SK-N-SH (cell line): Measurements from ENCODE around the gene TUBB3. TPM values are rescaled to one million over a fixed set of nuclear protein-coding genes. Genes with fewer than 3 reads are reported as not detected.

Experiments used
- CTCF ChIA-PET: fragments of 300-600, 350-600 bp; formaldehyde crosslinking; extraction: SDS; loops from one replicate; lab custom pipeline; 2021; lab: Yijun Ruan, JAX
- POLR2A ChIA-PET: fragments of 350-600 bp; sonication (Branson Sonifier 250); formaldehyde crosslinking; extraction: SDS; loops from one replicate; lab custom pipeline; 2020; ENCODE audit warnings: antibody characterized with exemption, inconsistent platforms; lab: Yijun Ruan, JAX
- DNase-seq: peaks from one replicate; pipeline ENCODE4 v3.0.0; 2012
- H2AFZ ChIP-seq: fragments of 200-600 bp; sonication (generic); 2 replicates; pipeline ENCODE4 v1.8.1; 2016; ENCODE audit warnings: antibody characterized with exemption, mild to moderate bottlenecking, low read depth
- H3F3A ChIP-seq: fragments of 200-600 bp; sonication (generic); replicated peaks from 2 replicates; pipeline ENCODE3; 2016; ENCODE audit warnings: antibody characterized with exemption, mild to moderate bottlenecking; ENCODE audit not compliant: insufficient read depth
- H3K27ac ChIP-seq, 2 experiments: fragments of 200-500 bp in 1 of 2; fragments of 200-600 bp in 1 of 2; sonication (Bioruptor generic) in 1 of 2; sonication (generic), shearing (Covaris generic) in 1 of 2; 2 replicates each; pipeline versions ENCODE4 v1.5.1 to v1.6.1; 2014 to 2016; ENCODE audit warnings: low read depth in 2 of 2, inconsistent platforms in 1 of 2, low read length in 1 of 2, mild to moderate bottlenecking in 1 of 2, mixed read lengths in 1 of 2
- H3K27me3 ChIP-seq: fragments of 200-600 bp; sonication (generic), shearing (Covaris generic); 2 replicates; pipeline ENCODE4 v1.6.1; 2016; ENCODE audit warnings: mixed run types; ENCODE audit not compliant: insufficient read depth
- H3K36me3 ChIP-seq, 2 experiments: fragments of 200-500 bp in 1 of 2; fragments of 200-600 bp in 1 of 2; sonication (Bioruptor generic) in 1 of 2; sonication (generic) in 1 of 2; replicated peaks in 1 of 2; 2 replicates each; pipeline versions ENCODE3 to v1.5.1; 2014 to 2016; ENCODE audit warnings: low read length in 1 of 2, mild to moderate bottlenecking in 1 of 2; ENCODE audit not compliant: insufficient read depth in 2 of 2, control insufficient read depth in 1 of 2
- H3K4me1 ChIP-seq, 2 experiments: fragments of 200-500 bp in 1 of 2; fragments of 200-600 bp in 1 of 2; sonication (Bioruptor generic) in 1 of 2; sonication (generic), shearing (Covaris generic) in 1 of 2; 2 replicates each; pipeline versions ENCODE4 v1.5.1 to v1.6.1; 2014 to 2016; ENCODE audit warnings: low read depth in 1 of 2, low read length in 1 of 2, mixed run types in 1 of 2; ENCODE audit not compliant: insufficient read depth in 2 of 2, control insufficient read depth in 1 of 2
- H3K4me2 ChIP-seq: fragments of 200-600 bp; sonication (generic), shearing (Covaris generic); 2 replicates; pipeline ENCODE4 v1.6.1; 2017; ENCODE audit warnings: mixed run types
- H3K4me3 ChIP-seq, 2 experiments: fragments of 200-500 bp in 1 of 2; fragments of 200-600 bp in 1 of 2; sonication (Bioruptor generic) in 1 of 2; sonication (generic), shearing (Covaris generic) in 1 of 2; 2 replicates each; pipeline versions ENCODE4 v1.5.1 to v1.8.1; 2014 to 2016; ENCODE audit warnings: low read depth in 2 of 2, inconsistent platforms in 1 of 2, low read length in 1 of 2, mild to moderate bottlenecking in 1 of 2, mixed read lengths in 1 of 2, moderate library complexity in 1 of 2
- H3K79me2 ChIP-seq: fragments of 200-600 bp; sonication (generic); 2 replicates; pipeline ENCODE4 v1.8.1; 2017; ENCODE audit warnings: mild to moderate bottlenecking; ENCODE audit not compliant: insufficient read depth
- H3K9ac ChIP-seq: fragments of 200-600 bp; sonication (generic); 2 replicates; pipeline ENCODE4 v1.6.1; 2017; ENCODE audit warnings: mixed run types
- H3K9me2 ChIP-seq: fragments of 200-600 bp; sonication (generic); 2 replicates; pipeline ENCODE4 v1.6.1; 2017; ENCODE audit warnings: mixed run types
- H3K9me3 ChIP-seq: fragments of 200-600 bp; sonication (generic); 2 replicates; pipeline ENCODE4 v1.6.1; 2017; ENCODE audit warnings: mixed run types, mild to moderate bottlenecking, moderate library complexity
- H4K20me1 ChIP-seq: fragments of 200-600 bp; sonication (generic); 2 replicates; pipeline ENCODE4 v1.6.1; 2017; ENCODE audit warnings: mild to moderate bottlenecking, mixed run types; ENCODE audit not compliant: insufficient read depth
- ELF1 ChIP-seq: IDR thresholded peaks from 2 replicates; pipeline ENCODE4 v1.4.0; 2012
- EP300 ChIP-seq, 2 experiments: IDR thresholded peaks; 2 replicates each; pipeline versions ENCODE4 v1.4.0 to v1.6.1; 2012; ENCODE audit warnings: borderline replicate concordance in 1 of 2, low read depth in 1 of 2, low read length in 1 of 2
- FOXJ3 ChIP-seq: sonication (generic); formaldehyde crosslinking; IDR thresholded peaks from 2 replicates; pipeline ENCODE4 v1.5.1; 2020; ENCODE audit warnings: mild to moderate bottlenecking, missing genetic modification reagents
- GABPA ChIP-seq: IDR thresholded peaks from 2 replicates; pipeline ENCODE4 v1.4.0; 2012; ENCODE audit warnings: low read depth, mild to moderate bottlenecking
- GATA2 ChIP-seq: sonication (generic); formaldehyde crosslinking; IDR thresholded peaks from 2 replicates; pipeline ENCODE4 v1.5.0; 2020; ENCODE audit warnings: mild to moderate bottlenecking, missing genetic modification reagents
- MAX ChIP-seq: IDR thresholded peaks from 2 replicates; pipeline ENCODE4 v1.4.0; 2012; ENCODE audit warnings: low read depth
- NFIC ChIP-seq: IDR thresholded peaks from 2 replicates; pipeline ENCODE4 v1.4.0; 2012; ENCODE audit warnings: borderline replicate concordance
- NRF1 ChIP-seq: IDR thresholded peaks from 2 replicates; pipeline ENCODE4 v1.6.1; 2012; ENCODE audit warnings: low read depth, mild to moderate bottlenecking, low read length
- TCF12 ChIP-seq: IDR thresholded peaks from 2 replicates; pipeline ENCODE4 v1.4.0; 2012
- WGBS: methylation state at CpG from one replicate; pipeline ENCODE4 v1.1.6; 2017; ENCODE audit warnings: low lambda C conversion rate; 5-methylcytosine and 5-hydroxymethylcytosine counted together
- polyA plus RNA-seq, 3 experiments: library from polyadenylated mRNA; depleted of rRNA; stranded (reverse); fragments of >200 nt; gene quantifications; 2 replicates each; pipeline ENCODE4 v1.2.3, GENCODE V29; 2012
- TF ChIP-seq, protein P1 (sequence below): IDR thresholded peaks from 2 replicates; pipeline ENCODE4 v1.4.0; 2012; ENCODE audit warnings: low read depth, borderline replicate concordance
- TF ChIP-seq, protein P2 (sequence below): fragments of 150-350 bp; IDR thresholded peaks from 2 replicates; pipeline ENCODE4 v1.6.1; 2016; ENCODE audit warnings: mild to moderate bottlenecking, low read depth, low read length
- TF ChIP-seq, protein P3 (sequence below): IDR thresholded peaks from 2 replicates; pipeline ENCODE4 v1.4.0; 2012; ENCODE audit warnings: low read depth, borderline replicate concordance

TUBB3 gene
- polyA plus RNA-seq, 1 of the 3 experiments (the other 2 are of a cell fraction) = 428 TPM

- WGBS = 96% methylated on average over 9 of the region's 9 CpGs
- Histone ChIP-seq H3K4me1 (no peaks in the 10 kb centered on the region), H4K20me1 (0 out of 2 replicates have a peak, but pooled peaks cover 18% of the 10 kb centered on the region), H2AFZ (no peak overlapping the region), H3K4me3 (no peak overlapping the region), H3K9me3 (no peaks in the 10 kb centered on the region), H3K27me3 (no peaks in the 10 kb centered on the region)
- POLR2A ChIA-PET = no interaction called here
- TF ChIP-seq TCF12 (no peak), MAX (no peak), EP300 (IDR thresholded peaks at IDR 0.05; ENCODE audit: borderline replicate concordance in 1 of 2, low read depth in 1 of 2, low read length in 1 of 2) (no peak), GABPA (no peak), NFIC (no peak), ELF1 (no peak), FOXJ3 (CRISPR knock-in tag) (no peak), GATA2 (CRISPR knock-in tag) (no peak), NRF1 (no peak)
- TF ChIP-seq, protein P1, sequence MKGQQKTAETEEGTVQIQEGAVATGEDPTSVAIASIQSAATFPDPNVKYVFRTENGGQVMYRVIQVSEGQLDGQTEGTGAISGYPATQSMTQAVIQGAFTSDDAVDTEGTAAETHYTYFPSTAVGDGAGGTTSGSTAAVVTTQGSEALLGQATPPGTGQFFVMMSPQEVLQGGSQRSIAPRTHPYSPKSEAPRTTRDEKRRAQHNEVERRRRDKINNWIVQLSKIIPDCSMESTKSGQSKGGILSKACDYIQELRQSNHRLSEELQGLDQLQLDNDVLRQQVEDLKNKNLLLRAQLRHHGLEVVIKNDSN = no peak
- TF ChIP-seq, protein P2, sequence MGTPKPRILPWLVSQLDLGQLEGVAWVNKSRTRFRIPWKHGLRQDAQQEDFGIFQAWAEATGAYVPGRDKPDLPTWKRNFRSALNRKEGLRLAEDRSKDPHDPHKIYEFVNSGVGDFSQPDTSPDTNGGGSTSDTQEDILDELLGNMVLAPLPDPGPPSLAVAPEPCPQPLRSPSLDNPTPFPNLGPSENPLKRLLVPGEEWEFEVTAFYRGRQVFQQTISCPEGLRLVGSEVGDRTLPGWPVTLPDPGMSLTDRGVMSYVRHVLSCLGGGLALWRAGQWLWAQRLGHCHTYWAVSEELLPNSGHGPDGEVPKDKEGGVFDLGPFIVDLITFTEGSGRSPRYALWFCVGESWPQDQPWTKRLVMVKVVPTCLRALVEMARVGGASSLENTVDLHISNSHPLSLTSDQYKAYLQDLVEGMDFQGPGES = no peak
- TF ChIP-seq, protein P3, sequence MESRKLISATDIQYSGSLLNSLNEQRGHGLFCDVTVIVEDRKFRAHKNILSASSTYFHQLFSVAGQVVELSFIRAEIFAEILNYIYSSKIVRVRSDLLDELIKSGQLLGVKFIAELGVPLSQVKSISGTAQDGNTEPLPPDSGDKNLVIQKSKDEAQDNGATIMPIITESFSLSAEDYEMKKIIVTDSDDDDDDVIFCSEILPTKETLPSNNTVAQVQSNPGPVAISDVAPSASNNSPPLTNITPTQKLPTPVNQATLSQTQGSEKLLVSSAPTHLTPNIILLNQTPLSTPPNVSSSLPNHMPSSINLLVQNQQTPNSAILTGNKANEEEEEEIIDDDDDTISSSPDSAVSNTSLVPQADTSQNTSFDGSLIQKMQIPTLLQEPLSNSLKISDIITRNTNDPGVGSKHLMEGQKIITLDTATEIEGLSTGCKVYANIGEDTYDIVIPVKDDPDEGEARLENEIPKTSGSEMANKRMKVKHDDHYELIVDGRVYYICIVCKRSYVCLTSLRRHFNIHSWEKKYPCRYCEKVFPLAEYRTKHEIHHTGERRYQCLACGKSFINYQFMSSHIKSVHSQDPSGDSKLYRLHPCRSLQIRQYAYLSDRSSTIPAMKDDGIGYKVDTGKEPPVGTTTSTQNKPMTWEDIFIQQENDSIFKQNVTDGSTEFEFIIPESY = no peak
- TF ChIP-seq, all 33 proteins: peak for 0
- H3K36me3 ChIP-seq = peaks cover 39 to 48% of the 10 kb centered on the region in 2 experiments
- CTCF ChIA-PET = interaction anchor here (1.4 kb wide), 1 partner anchor 16 kb away, joined by 3 read pairs; no protein-coding TSS in a partner anchor
- no peak overlapping the region for H3K9ac ChIP-seq
- H3K9me2 ChIP-seq = no peaks in the 10 kb centered on the region
- peaks cover 3% of the 10 kb centered on the region for H3F3A ChIP-seq
- no peak overlapping the region for H3K4me2 ChIP-seq
- no peak for DNase-seq
- H3K27ac ChIP-seq = no peak overlapping the region
- H3K79me2 ChIP-seq = peaks cover 19% of the 10 kb centered on the region; the same call in 1 of the 2 replicates
Measured at GRCh38 chr16:89890200-89890599, 32.9 kb upstream of the TUBB3 start.
